SHP77 (cell line): ENCODE data around the gene PDE4C.

Experiments used
- DNase-seq, 2 experiments: peaks; one replicate each; lab custom pipeline; 2025; lab: John Stamatoyannopoulos, UW

Gene PDE4C

DNA sequence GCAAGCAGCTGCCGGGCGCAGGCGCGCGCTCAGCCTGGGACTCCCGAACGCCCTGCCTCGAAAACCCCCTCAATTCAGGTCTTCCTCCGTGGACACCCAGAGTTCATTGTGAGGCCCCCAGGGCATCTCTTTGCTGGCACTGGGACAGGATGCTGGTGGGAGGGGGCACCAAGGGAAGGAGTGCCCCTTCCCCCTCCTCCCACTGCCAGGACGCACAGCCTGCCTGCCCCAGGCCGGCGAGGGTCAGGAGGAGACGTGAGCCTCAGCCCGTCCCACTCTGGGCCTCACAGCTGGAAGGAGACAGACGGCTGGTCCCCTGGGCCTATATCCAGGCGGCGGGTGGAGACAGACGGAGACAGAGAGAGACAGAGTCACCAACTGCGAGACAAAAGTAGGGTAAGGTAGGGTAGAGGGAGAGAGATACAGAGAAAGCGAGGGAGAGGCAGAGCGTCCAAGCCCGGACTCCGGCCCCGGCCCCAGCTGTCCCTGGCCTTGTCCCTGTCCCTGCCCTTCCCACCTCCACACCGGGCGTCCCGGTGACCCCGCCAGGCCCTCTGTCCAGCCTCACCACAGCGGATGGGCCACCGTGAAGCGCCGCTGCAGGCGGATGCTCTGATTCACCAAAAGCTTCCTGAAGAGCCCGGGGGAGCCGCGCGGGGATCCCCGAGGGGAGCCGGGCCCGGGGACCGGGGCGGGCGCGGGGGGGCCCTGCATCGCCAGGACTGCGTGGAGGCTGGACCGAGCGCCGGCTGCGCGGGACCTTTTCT, at the start of gene PDE4C:
Gene PDE4C (minus strand): TSS at position 737 of the 767 bp plus-strand sequence. CDS start 23 bp downstream, at position 714.
- no peak for DNase-seq

DNA sequence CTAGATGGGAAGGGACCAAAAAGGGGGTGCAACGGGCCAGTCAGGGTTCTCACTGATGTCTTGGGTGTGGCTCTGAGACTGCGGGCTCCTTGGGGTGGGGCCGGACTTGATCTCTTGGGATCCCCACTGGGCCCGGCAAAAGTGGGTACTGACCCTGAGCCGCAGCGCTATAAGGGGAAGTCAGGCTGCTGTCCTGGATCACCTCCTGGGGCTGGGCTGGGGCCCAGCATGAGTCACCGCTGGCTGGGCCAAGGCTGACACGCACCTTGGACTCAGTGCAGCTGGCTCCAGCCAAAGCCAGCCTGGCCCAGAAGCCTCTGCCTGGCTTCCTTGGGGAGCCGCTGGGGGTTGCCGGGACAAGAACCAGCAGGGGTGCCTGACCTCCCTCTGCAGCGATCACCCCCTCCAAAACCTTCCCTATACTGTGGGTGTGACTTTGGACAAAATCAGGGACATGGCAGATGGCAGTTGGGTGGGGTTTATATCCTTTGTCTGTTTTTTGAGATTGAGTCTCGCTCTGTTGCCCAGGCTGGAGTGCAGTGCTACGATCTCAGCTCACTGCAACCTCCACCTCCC, 48.6 kb upstream of the PDE4C start:
- DNase-seq = no peak

DNA sequence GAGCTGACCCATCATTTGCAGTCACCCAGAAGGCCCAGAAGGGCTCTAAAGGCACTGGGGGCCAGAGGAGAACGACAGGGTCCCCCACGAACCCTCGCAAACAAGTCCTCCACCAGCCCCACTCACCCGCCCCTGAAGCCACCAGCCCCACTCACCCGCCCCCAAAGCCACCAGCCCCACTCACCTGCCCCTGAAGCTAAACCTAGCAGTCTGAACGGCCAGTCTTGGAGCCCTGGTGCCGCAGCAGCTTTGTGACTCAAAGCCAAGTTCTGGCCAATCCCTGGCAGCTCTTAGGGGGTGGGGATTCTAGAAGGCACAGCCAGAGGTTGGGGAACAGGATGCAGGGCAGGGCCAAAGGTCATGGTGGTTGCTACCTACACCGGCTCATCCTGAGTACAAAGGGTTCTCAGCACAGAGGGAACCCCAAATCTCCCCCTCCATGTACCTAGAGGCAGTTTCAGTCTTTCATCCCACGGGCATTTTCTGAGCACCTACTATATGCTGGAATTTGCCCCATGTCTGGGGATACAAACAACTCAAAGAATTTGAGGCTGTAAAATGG, 48.1 kb upstream of the PDE4C start, which contains the start of gene IQCN:
Gene IQCN (minus strand): TSS at position 234 of the 562 bp plus-strand sequence. CDS start 4,974 bp downstream, outside the sequence.
- DNase-seq = no peak

DNA sequence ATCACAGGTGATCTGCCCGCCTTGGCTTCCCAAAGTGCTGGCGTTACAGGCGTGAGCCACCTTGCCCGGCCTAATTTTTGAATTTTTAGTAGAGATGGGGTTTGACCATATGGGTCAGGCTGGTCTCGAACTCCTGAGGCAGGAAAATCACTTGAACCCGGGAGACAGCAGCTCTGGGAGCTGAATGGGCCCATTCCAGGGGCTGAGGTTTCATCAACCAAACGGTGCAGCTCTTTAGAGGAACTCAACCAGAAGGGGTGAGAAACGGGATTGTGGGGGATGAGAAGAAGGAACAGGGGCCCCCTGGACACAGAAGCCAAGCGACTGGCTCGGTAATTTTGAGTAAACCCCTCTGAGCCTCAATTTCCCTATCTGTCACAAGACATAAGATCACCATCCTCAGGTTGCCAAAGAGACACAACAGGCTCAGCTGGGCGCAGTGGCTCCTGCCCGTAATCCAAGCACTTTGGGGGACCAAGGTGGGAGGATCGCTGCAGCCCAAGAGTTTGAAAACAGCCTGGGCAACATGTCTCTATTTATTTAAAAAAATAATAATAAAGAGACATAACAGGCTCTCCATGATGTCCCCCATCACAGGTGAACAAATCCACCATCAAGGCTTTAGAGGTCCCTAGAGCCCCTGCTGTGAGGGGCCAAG, 47.5 kb upstream of the PDE4C start:
- DNase-seq = no peak

DNA sequence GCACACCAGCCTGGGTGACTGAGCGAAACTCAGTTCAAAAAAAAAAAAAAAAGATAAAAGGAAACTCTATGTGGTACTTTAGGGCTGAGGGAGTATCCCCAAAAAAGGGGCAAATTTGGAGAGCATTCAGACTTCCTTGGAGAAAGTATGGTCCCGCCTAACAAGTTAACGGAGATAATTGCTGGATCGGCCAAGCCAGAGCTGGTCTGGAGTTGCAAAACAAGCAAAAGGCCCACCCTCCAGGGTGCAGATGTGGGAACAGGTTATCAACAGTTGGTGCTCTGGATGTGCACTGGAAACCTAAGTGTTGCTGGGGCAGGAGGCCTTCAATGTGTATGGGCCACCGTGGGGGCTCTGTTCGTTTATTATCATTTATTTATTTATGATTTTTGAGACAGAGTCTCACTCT, 45.2 kb upstream of the PDE4C start:
- DNase-seq = no peak

DNA sequence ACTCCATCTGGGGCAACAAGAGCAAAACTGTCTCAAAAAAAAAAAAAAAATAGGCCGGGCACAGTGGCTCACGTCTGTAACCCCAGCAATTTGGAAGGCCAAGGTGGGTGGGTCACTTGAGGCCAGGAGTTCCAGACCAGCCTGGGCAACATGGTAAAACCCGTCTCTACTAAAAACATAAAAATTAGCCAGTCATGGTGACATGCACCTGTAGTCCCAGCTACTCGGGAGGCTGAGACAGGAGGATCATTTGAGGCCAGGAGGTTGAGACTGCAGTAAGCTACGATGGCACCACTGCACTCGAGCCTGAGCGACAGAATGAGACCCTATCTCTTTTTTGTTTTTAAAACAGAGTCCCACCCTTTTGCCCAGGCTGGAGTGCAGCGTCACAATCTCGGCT, 44.1 kb upstream of the PDE4C start:
- DNase-seq = no peak

DNA sequence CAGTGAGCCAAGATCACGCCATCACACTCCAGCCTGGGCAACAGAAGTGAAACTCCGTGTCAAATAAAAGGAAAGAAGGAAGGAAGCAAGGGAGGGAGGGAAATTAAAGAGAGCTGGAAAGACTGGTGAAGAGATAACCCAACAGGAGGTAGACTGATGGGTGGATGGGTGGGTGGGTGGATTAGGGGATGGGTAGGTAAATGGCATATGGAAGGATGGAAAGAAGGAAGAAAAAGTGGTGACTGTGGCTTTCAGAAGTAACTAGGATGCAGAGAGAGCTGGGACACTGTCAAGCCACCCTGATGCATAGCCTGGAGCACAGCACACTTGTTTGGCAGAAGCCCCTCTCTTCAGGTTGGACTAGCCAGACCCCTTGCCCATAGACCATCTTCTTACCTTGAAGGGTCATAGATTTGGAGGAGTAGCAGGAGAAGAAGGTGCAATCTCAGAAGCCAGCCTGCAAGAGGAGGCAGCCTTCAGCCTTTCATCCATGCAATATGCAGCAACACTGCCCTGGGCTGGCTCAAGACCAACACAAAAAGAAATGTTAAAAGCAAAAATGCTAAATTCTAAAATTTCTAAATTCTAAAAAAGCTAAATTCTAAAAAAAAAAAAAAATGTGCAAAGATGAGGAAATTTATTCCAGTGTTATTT, 43.0 kb upstream of the PDE4C start:
- DNase-seq = no peak

DNA sequence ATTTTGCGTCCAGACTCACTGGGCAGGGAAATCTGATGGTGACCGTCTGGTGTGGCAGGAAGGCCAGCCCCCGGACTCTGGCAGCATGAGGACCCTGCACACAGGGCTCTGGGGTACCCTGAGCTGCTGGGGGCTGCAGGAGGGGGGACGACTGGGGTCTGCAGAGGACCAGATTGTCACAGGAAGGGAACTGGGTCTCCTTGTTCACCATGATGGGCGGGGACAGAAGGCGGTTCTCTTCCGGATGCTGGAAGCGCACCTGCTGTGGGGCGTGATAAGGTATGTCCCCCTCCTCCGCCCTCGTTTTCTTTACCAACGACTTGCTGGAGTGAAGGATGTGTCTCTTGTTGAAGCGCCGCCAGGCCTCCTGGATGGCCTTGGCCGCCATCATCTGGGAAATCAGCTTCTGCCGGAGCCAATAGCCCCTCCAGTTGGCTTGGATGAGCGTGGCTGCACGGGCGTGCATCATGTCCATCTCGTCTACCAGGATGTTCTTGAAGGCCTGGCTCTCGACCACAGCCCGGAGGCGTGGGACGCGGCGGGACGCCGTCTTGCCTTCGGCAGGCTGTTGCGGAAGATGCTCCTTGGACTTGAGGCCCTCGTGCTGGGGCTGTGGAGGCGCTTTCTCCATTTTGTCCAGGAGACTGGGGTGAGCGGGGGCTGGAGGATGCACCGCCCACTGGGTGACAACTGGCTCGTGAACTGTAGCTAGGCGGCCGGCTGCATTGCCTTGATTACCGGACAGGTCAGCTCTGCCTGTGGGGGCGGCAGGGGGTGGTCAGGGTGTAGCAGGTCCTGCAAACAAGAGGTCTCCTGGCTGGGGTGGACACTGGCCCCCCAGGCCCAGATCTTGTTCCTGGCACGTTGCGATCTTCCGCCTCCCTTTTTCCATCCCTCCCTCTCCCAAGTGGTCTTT, 40.8 kb upstream of the PDE4C start:
- DNase-seq = no peak

DNA sequence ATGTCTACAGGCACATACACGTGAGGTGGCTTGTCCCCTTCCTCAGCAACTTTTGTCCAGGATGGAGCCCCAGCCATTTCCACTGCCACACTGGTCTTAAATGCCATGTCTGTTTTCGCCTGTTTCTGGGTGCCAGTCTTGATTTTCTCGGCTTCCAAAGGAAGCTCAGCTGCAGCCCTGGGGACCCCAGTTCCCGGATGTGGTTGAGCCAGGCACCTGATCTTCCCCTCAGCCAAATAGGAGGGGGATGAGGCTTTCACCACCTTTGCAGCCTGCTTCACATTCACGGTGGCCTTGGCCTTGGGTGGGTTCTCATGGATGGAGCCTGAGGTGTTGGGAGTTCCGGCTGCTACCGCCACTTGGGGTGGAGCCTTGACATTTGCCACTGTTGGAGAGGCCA, 39.3 kb upstream of the PDE4C start:
- DNase-seq = no peak

DNA sequence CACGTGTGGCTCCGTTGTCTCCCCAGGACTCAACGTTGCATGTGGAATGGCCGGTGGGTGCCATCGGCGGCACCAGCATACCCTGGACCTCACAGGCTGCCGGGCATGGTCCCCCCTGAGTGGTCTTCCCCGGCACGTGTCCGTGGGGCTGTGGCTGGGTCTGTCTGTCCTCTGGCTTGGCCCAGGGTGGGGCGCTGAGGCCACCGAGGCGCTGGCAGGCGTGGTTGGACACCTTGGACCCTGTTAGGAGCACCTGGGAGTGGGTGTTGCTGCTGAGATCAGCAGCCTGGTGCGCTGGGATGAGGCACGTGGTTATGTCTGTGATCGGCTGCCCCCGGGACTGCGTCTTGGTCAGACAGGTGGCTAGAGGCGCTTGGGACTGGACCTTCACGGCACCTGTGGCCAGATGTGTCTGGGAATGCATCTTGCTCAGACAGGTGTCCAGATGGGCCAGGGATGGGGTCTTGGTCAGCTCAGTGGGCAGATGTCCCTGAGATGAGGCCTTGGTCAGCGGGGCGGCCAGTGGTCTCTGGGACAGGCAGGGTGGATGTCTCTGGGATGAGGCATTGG, 38.8 kb upstream of the PDE4C start:
- no peak for DNase-seq

DNA sequence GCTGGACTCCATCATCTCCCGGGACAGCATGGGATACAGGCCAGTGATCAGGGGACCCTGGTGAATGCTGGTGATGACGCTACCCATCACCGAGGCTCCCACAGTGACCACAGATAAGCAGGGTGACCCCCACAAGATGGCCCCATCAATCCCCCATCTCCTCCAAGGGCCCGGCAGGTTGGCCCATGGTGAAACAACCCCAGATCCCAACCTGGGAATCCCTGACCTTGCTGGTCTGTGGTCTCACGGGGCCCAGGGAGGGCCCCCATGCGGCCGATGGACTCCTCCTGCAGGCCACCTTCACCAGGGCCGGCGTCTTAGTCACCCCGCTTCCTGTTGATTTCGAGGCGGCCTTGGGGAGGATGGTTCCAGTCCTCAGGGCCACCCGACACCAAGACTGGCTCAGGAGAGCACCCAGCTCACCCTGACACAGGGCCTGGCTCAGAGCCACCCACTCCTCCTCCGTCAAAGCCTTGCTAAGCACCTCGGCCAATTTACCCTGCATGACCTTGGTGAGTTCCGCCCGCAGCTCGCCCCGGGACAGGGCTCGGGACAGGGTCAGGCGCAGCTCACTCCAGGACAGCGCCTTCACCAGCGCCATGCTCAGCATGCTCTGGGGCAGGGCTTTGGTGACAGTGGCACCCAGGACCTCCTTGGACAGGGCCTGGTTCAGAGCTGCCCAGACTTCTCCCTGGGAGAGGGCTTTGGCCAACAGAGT, 38.1 kb upstream of the PDE4C start:
- no peak for DNase-seq

DNA sequence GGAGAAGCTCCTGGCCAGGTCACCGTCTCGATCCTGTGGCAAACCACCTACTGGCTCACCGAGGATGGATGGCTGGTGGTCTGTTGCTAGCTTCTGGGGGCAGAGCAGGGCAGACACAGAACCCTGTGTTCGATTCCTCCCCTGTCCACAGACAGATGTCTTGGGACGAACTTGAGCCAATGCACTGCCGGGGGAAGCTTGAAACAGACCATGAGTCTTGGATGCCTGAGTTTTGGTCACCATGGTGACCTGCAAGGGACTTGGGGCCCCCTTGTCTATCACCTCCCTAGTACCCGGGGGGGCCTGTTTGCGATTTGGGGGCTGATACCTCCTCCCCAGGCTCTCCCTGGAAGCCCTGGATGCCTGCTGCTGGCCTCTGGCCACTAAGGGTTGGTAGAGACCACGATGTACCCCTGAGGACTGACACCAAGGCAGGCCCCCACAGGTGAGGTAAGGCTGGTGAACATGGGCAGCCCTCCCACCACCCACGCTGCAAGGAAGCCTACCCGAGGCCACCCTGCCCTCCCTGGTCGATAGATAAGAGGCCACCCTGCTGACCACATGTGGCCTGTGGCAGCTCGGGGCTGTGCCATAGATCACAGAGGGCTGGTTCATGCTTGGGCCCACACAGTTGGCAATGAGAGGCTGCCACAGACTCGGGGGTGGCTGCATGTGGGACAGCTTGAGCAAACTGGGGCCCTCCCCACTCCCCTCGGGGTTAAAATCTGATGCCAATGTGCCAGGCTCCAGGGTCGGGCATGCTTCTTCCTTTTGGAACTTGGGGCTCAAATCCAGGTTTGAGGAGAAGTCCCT, 37.3 kb upstream of the PDE4C start:
- no peak for DNase-seq

DNA sequence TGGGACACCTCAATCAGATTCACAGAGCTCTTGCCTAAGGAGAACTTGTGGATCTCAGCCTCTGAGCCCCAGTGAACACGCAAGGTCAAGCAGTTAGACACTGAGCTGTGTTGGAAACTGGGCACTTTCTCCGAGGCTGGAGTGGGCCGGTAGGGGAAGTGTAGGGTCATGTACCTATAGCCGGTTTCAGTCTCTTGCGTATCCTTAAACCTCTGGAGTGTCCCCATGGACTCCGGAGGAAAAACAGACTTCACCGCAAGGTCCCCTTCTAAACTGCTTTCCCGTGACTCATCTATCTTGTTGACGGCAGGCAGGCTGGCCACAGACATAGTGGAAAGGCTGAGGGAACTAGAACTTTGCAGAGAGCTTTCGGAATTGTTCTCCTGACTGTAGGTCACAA, 36.7 kb upstream of the PDE4C start:
- no peak for DNase-seq

DNA sequence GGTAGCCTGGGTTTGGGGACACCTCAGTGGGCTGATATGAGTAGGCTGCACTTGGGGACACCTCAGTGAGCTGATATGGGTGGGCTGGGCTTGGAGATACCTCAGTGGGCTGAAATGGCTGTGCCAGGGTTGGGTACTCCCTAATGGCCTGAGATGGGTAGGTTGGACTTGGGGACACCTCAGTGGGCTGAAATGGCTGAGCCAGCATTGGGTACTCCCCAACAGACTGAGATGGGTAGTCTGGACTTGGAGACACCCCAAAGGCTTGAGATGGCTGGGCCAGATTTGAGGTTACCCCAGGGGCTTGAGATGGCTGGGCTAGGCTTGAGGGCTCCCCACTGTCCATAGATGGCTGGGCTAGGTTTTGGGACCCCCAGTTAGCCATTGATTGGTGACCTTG, 35.9 kb upstream of the PDE4C start:
- DNase-seq = no peak

DNA sequence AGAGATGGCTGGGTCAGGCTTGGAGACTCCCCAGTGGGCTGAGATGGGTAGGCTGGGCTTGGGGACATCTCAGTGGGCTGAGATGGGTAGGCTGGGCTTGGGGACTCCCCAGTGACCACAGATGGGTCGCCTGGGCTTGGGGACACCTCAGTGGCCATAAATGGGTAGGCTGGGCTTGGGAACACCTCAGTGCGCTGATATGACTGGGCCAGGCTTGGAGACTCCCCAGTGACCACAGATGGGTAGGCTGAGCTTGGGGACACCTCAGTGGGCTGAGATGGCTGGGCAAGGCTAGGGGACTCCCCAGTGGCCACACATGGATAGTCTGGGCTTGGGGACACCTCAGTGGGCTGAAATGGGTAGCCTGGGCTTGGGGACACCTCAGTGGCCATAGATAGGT, 35.2 kb upstream of the PDE4C start:
- no peak for DNase-seq

DNA sequence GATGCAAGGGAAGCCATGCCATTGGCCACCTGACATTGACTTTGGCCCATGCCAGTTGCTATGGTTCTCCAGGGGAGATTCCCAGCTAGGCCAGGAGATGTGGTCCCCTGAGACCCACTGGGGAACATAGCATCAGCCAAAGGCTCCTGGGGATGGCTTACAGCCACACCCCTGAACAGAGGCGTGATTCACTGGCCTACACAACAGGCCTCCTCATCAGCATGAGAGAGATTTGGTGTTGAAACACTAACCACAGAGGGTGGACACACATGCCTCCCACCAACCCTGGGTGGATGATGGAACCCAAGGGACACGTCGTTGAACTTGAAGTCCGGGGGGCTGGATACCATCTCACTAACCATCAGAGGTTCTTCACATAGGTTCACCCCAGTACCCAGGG, 33.7 kb upstream of the PDE4C start:
- no peak for DNase-seq

DNA sequence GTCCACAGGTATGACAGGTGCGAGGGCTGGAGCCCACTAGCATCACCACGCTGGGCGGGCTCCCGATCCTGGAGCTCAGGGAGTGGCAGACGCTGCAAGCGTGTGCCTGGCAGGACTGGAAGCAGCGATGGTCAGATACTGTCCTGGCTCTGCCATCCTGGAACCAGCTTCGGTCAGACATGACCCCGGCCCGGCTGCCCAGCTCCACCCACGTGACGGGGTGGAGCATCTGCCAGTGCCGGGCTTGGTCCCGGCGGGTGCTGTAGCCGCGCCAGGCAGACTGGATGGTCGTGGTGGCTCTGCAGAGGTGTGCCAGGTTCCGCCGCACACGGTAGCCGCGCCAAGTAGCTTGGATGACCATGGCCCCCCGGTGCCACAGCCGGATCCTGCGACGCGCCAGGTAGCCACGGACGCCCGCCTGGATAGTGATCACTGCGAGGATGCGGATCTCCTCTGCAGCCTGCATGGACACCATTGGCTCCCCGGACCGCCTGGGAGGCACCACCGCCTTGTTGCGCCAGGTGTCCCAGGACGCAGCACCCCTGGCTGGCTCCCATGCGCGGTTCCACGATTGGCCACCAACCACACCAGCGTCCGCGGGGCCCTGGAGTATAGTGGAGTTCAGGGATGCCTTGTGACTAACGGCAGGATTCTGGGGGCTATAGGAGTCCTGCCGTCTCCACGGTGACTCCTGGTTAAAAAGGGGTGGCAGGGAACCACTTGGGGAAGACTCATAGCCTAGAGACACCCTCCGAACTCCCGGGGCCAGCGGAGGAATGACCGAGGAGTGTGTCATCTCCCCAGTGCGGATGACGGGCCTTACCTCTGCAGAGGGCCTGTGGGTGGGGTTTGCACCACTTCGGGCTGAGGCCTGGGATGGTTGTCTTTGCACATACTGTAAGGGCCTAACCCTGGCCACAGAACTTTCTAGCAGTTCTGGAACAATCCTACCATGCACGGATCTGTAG, 31.5 kb upstream of the PDE4C start:
- no peak for DNase-seq
